Measurements from ENCODE around the gene TOR1AIP1. TPM values are rescaled to one million over a fixed set of nuclear protein-coding genes. Genes with fewer than 3 reads are reported as not detected.

Gene TOR1AIP1
- total RNA-seq, 1 donor from 2014 or later: 40.7 TPM

- intact Hi-C loops (cut with micrococcal nuclease): no loop called here
- no peak for TF ChIP-seq CTCF (IDR thresholded peaks at IDR 0.05; ENCODE audit: borderline replicate concordance)
- Histone ChIP-seq H3K36me3 (peaks cover 90% of the 10 kb centered on the region), H3K4me3 (no peak overlapping the region), H3K27me3 (ENCODE audit: low read depth) (no peaks in the 10 kb centered on the region), H3K9me3 (replicated peaks) (no peaks in the 10 kb centered on the region), H3K27ac (replicated peaks) (no peak overlapping the region), H3K4me1 (no peaks in the 10 kb centered on the region)
- no peak for DNase-seq
These were observed 29.7 kb downstream of the TOR1AIP1 start for GRCh38 chr1:179911812-179912211.

GRCh38 chr1:179917601-179918429 is 35.7 kb downstream of the TOR1AIP1 start:
- DNase-seq: no peak
- H3K27ac ChIP-seq (replicated peaks): no peak overlapping the region
- intact Hi-C loops (cut with micrococcal nuclease): no loop called here
- peaks cover 85% of the 10 kb centered on the region for H3K36me3 ChIP-seq
- TF ChIP-seq CTCF (IDR thresholded peaks at IDR 0.05; ENCODE audit: borderline replicate concordance): no peak
- peaks cover 8% of the 10 kb centered on the region for H3K4me1 ChIP-seq
- H3K27me3 ChIP-seq (ENCODE audit: low read depth): no peaks in the 10 kb centered on the region
- H3K9me3 ChIP-seq (replicated peaks): no peaks in the 10 kb centered on the region
- H3K4me3 ChIP-seq: no peak overlapping the region

GRCh38 chr1:179921472-179921871 is 39.4 kb downstream of the TOR1AIP1 start:
- DNase-seq: no peak
- Histone ChIP-seq H3K4me3 (no peak overlapping the region), H3K27me3 (ENCODE audit: low read depth) (no peaks in the 10 kb centered on the region), H3K4me1 (peaks cover 10% of the 10 kb centered on the region), H3K9me3 (replicated peaks) (no peaks in the 10 kb centered on the region), H3K36me3 (peaks cover 49% of the 10 kb centered on the region), H3K27ac (replicated peaks) (no peak overlapping the region)
- TF ChIP-seq CTCF (IDR thresholded peaks at IDR 0.05; ENCODE audit: borderline replicate concordance): no peak
- intact Hi-C loops (cut with micrococcal nuclease): no loop called here

GRCh38 chr1:179921981-179922872 is 40.1 kb downstream of the TOR1AIP1 start:
- Histone ChIP-seq H3K27ac (replicated peaks) (no peak overlapping the region), H3K36me3 (peaks cover 42% of the 10 kb centered on the region), H3K9me3 (replicated peaks) (no peaks in the 10 kb centered on the region), H3K27me3 (ENCODE audit: low read depth) (no peaks in the 10 kb centered on the region), H3K4me3 (no peak overlapping the region), H3K4me1 (peaks cover 10% of the 10 kb centered on the region)
- no peak for DNase-seq
- intact Hi-C loops (cut with micrococcal nuclease): no loop called here
- no peak for TF ChIP-seq CTCF (IDR thresholded peaks at IDR 0.05; ENCODE audit: borderline replicate concordance)

- DNase-seq: no peak
- Histone ChIP-seq H3K27me3 (ENCODE audit: low read depth) (no peaks in the 10 kb centered on the region), H3K36me3 (peaks cover 34% of the 10 kb centered on the region), H3K9me3 (replicated peaks) (no peaks in the 10 kb centered on the region), H3K27ac (replicated peaks) (no peak overlapping the region), H3K4me1 (peaks cover 10% of the 10 kb centered on the region), H3K4me3 (no peak overlapping the region)
- intact Hi-C loops (cut with micrococcal nuclease): no loop called here
- TF ChIP-seq CTCF (IDR thresholded peaks at IDR 0.05; ENCODE audit: borderline replicate concordance): no peak
These were observed 40.9 kb downstream of the TOR1AIP1 start for GRCh38 chr1:179923029-179923428.
